Activated CD4-positive, CD25-positive, alpha-beta regulatory T cell treated with anti-CD3 and anti-CD28 coated beads, Interleukin-2, amount 50 U/mL, for 24 hours (primary cell): ENCODE measurements around the gene NYAP1.
"Not testable (repeated sequence)": the region's sequence is repeated elsewhere in the genome, so short reads cannot be mapped to it uniquely, and the experiment has no call there.

Experiments used
- ATAC-seq, 2 donors: fragments of 150-1000 bp; cut with Tn5 transposase; one replicate each; pipeline ENCODE4 v1.10.0; 2021; ENCODE audit warnings: mild to moderate bottlenecking in 1 of 2, moderate library complexity in 1 of 2

The NYAP1 gene

GRCh38 chr7:100484673-100485045 lies 932 bp downstream of the NYAP1 start:
- no peak for ATAC-seq

- ATAC-seq = no peak
Measured at GRCh38 chr7:100485471-100485876, 1.7 kb downstream of the NYAP1 start.

GRCh38 chr7:100486111-100486636 lies 2.4 kb downstream of the NYAP1 start:
- ATAC-seq = no peak

GRCh38 chr7:100486753-100487446 lies 3.2 kb downstream of the NYAP1 start:
- ATAC-seq = no peak

GRCh38 chr7:100488333-100489095 lies 4.8 kb downstream of the NYAP1 start:
- no peak for ATAC-seq

- ATAC-seq = no peak
Measured at GRCh38 chr7:100489121-100489520, 5.4 kb downstream of the NYAP1 start.

GRCh38 chr7:100489824-100490223 lies 6.1 kb downstream of the NYAP1 start:
- ATAC-seq = no peak

GRCh38 chr7:100490483-100491191 lies 6.9 kb downstream of the NYAP1 start:
- ATAC-seq = no peak

GRCh38 chr7:100491192-100491578 lies 7.5 kb downstream of the NYAP1 start:
- ATAC-seq = no peak

- peak in 1 of 2 donors; percentile 9 for ATAC-seq
Measured at GRCh38 chr7:100492738-100493475, 9.2 kb downstream of the NYAP1 start.

- ATAC-seq = peak; percentile 77 to 80
Measured at GRCh38 chr7:100493476-100494264, 9.9 kb downstream of the NYAP1 start.

GRCh38 chr7:100496509-100496908 lies 12.8 kb downstream of the NYAP1 start:
- ATAC-seq = no peak

GRCh38 chr7:100500743-100501142 lies 17.0 kb downstream of the NYAP1 start:
- not testable (repeated sequence) for ATAC-seq

- ATAC-seq = not testable (repeated sequence)
Measured at GRCh38 chr7:100504031-100504430, 20.3 kb downstream of the NYAP1 start.

- ATAC-seq = no peak
Measured at GRCh38 chr7:100504887-100505611, 21.3 kb downstream of the NYAP1 start.

- no peak for ATAC-seq
Measured at GRCh38 chr7:100506356-100506923, 22.7 kb downstream of the NYAP1 start.

GRCh38 chr7:100509231-100509630 lies 25.5 kb downstream of the NYAP1 start:
- ATAC-seq = no peak

- ATAC-seq = no peak
Measured at GRCh38 chr7:100510437-100511239, 26.9 kb downstream of the NYAP1 start.

- no peak for ATAC-seq
Measured at GRCh38 chr7:100513212-100513810, 29.6 kb downstream of the NYAP1 start.
